ENCODE data around the gene GAREM1.

DNA sequence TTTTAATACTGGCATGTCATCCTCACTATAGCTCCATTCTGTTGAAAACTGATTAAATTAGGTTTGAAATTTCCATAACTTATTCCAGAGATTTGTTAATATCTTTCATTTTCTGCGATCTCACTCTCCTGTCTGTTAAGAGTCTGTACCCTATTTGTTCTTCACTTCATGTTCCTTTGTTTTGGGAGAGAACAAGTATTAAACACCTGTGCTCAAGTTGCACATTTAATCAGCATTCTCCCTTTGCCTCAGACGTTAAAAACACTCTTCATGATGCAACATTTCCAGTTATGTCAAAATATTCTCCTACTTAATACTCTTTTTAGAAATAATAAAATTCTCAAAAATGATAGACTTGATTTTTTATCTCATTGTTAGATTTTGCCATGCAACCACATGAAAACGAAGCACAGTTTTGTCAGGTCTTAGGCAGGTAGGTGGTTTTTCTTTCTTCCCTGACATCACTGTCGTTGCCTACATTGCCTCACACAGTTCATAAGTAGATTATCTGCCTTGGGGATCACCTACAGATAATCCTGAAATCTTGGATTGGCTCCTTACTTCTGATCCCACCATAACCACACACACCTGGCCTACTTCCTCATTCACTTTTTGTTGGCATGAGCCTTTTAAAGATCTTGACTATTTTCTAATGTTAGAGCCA, 109.9 kb downstream of the GAREM1 start:
- TF ChIP-seq POLR2AphosphoS5 (IDR thresholded peaks at IDR 0.05; ENCODE audit: borderline replicate concordance, low read depth, low read length), result no peak
- no peak for TF ChIP-seq FOXP2 (optimal IDR thresholded peaks at IDR 0.05; ENCODE audit: control extremely low read depth, extremely low read length, insufficient read depth)
- TF ChIP-seq EZH2 (IDR thresholded peaks at IDR 0.05), result no peak

Measured in SK-N-MC (cell line).